Prostate gland (tissue), 2 donors: ENCODE data around the gene RAD21L1.

Experiments used
- CTCF ChIP-seq, 4 experiments: fragments of 200-600 bp in 2 of 4; fragments of 450-650 bp in 2 of 4; sonication (generic) in 2 of 4; IDR thresholded peaks; 1 replicate in 3 of 4; 2 replicates in 1 of 4; pipeline ENCODE4 v1.5.1; 2016 to 2019; ENCODE audit warnings: antibody characterized with exemption in 4 of 4, mild to moderate bottlenecking in 2 of 4, moderate library complexity in 2 of 4
- POLR2A ChIP-seq: fragments of 450-650 bp; IDR thresholded peaks from one replicate; pipeline ENCODE4 v1.6.1; 2016; ENCODE audit warnings: antibody characterized with exemption, mild to moderate bottlenecking
- POLR2AphosphoS5 ChIP-seq: sonication (generic); formaldehyde crosslinking; IDR thresholded peaks from one replicate; pipeline ENCODE4 v1.6.1; 2017; ENCODE audit warnings: antibody characterized with exemption

DNA sequence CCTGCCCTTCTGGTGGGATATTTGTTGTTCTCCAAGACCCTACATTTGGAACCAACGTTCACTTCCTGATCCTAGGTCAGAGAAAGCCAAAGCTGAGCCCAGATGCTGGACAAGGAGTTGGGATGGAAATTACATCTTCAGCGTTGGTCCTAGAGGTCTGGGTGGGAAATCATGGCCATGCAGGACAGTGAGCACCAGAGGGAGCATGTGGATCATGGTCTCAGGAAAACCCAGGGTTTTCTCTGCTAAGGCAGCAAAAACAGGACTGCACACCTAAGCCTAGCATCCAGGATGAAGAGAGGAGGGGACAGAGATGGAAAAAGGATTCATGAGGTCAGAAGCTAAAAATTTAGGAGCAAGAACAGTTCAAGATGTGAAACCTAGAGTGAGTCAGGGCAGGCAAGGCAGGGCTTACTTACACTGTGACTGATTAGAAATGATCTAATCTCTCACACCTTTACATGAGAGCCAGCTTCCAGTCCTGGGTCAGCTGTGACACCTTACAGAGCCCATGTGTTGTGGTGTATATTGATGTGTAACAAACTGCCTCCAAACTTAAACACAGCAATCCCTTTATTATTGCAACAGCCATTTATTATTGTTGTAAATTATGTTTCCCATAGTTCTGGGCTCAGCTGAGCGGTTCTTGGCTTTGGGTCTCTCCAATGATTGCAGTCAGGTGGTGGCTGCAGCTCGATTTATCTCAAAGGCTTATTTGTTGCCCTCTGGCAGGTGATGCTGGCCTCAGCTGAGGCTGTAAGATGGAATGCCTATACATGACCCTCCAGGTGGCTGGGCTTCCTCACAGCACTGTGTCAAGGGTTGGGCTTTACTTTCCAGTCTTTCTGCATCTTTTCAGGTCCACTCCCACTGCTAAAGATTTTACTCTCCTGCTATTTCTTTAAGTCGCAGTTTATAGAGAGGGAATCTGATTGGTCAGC is 16.1 kb upstream of the RAD21L1 start:
- TF ChIP-seq CTCF (IDR thresholded peaks at IDR 0.05): no peak
- no peak for TF ChIP-seq POLR2AphosphoS5
- TF ChIP-seq POLR2A: no peak
